HUES64 (cell line): ENCODE results near the gene RPL28.
A peak's percentile ranks its signal among the peaks of the same experiment; 100 is the strongest.
"Not testable (repeated sequence)": the region's sequence is repeated elsewhere in the genome, so short reads cannot be mapped to it uniquely, and the experiment has no call there.

Experiments used
- H3K27ac ChIP-seq: 2 replicates; pipeline ENCODE4 v1.7.0; 2013; ENCODE audit warnings: low read depth, low read length, inconsistent platforms
- H3K27me3 ChIP-seq: 2 replicates; pipeline ENCODE4 v1.6.1; 2013; ENCODE audit warnings: mild to moderate bottlenecking, low read length; ENCODE audit not compliant: insufficient read depth
- H3K36me3 ChIP-seq: 2 replicates; pipeline ENCODE4 v1.6.1; 2013; ENCODE audit warnings: mild to moderate bottlenecking, low read length; ENCODE audit not compliant: insufficient read depth
- H3K4me1 ChIP-seq: 2 replicates; pipeline ENCODE4 v1.6.1; 2013; ENCODE audit warnings: mild to moderate bottlenecking, low read length, moderate library complexity; ENCODE audit not compliant: insufficient read depth
- H3K4me3 ChIP-seq: 2 replicates; pipeline ENCODE4 v1.5.1; 2013; ENCODE audit warnings: mild to moderate bottlenecking, low read length, moderate library complexity
- H3K9ac ChIP-seq: 2 replicates; pipeline ENCODE4 v1.6.1; 2013; ENCODE audit warnings: mild to moderate bottlenecking, low read depth, low read length
- H3K9me3 ChIP-seq: 2 replicates; pipeline ENCODE4 v1.6.1; 2013; ENCODE audit warnings: low read depth, low read length; ENCODE audit not compliant: insufficient read depth
- whole genome bisulfite sequencing: fragments of 150-250, 120-280 bp; methylation state at CpG from one replicate; pipeline ENCODE4 v1.1.7; 2013; ENCODE audit warnings: missing lambda C conversion rate; 5-methylcytosine and 5-hydroxymethylcytosine counted together

RPL28 gene

GRCh38 chr19:55389386-55390317 is 3.9 kb downstream of the RPL28 start:
- H3K27me3 ChIP-seq: no peaks in the 10 kb centered on the region
- H3K36me3 ChIP-seq: peaks cover 42% of the 10 kb centered on the region
- WGBS: 84% methylated on average over 21 of the region's 21 CpGs
- H3K27ac ChIP-seq: no peak overlapping the region; the same call in 1 of the 2 replicates
- H3K9ac ChIP-seq: no peak overlapping the region
- H3K4me3 ChIP-seq: no peak overlapping the region
- H3K4me1 ChIP-seq: peaks cover 18% of the 10 kb centered on the region
- no peaks in the 10 kb centered on the region for H3K9me3 ChIP-seq

- H3K36me3 ChIP-seq: peaks cover 42% of the 10 kb centered on the region
- H3K27me3 ChIP-seq: no peaks in the 10 kb centered on the region
- H3K9ac ChIP-seq: no peak overlapping the region
- H3K4me3 ChIP-seq: no peak overlapping the region
- no peak overlapping the region for H3K27ac ChIP-seq
- peaks cover 16% of the 10 kb centered on the region for H3K4me1 ChIP-seq
- WGBS: 52% methylated on average over 6 of the region's 7 CpGs
- no peaks in the 10 kb centered on the region for H3K9me3 ChIP-seq
Measured at GRCh38 chr19:55390461-55390880, 4.7 kb downstream of the RPL28 start.

GRCh38 chr19:55391191-55391670 is 5.5 kb downstream of the RPL28 start:
- H3K36me3 ChIP-seq: peaks cover 42% of the 10 kb centered on the region

GRCh38 chr19:55391702-55392615 is 6.2 kb downstream of the RPL28 start:
- H3K36me3 ChIP-seq: peaks cover 35% of the 10 kb centered on the region
- H3K9me3 ChIP-seq: no peaks in the 10 kb centered on the region
- H3K9ac ChIP-seq: no peak overlapping the region
- no peak overlapping the region for H3K4me3 ChIP-seq
- H3K4me1 ChIP-seq: peaks cover 15% of the 10 kb centered on the region
- 35% methylated on average over 18 of the region's 18 CpGs for WGBS
- no peaks in the 10 kb centered on the region for H3K27me3 ChIP-seq
- H3K27ac ChIP-seq: peak overlapping the region; percentile 92; the same call in 1 of the 2 replicates

More at GRCh38 chr19:55391191-55391670, 5.5 kb downstream of the RPL28 start:
- Histone ChIP-seq H3K27ac (no peak overlapping the region), H3K4me1 (peaks cover 16% of the 10 kb centered on the region), H3K9me3 (no peaks in the 10 kb centered on the region), H3K9ac (no peak overlapping the region), H3K4me3 (no peak overlapping the region), H3K27me3 (no peaks in the 10 kb centered on the region)
- WGBS: 90% methylated on average over 12 of the region's 12 CpGs

- Histone ChIP-seq H3K9ac (peak overlapping the region; percentile 49; the same call in 1 of the 2 replicates), H3K4me1 (peaks cover 8% of the 10 kb centered on the region), H3K9me3 (no peaks in the 10 kb centered on the region), H3K27me3 (no peaks in the 10 kb centered on the region), H3K36me3 (peaks cover 24% of the 10 kb centered on the region), H3K4me3 (no peak overlapping the region), H3K27ac (peak overlapping the region; percentile 92)
- WGBS: 24% methylated on average over 18 of the region's 18 CpGs
Measured at GRCh38 chr19:55392820-55393761, 7.4 kb downstream of the RPL28 start.

- 91% methylated on average over 12 of the region's 12 CpGs for WGBS
- Histone ChIP-seq H3K9me3 (no peaks in the 10 kb centered on the region), H3K27me3 (no peaks in the 10 kb centered on the region), H3K9ac (no peak overlapping the region), H3K4me3 (no peak overlapping the region), H3K4me1 (peaks cover under 1% of the 10 kb centered on the region; the same call in 1 of the 2 replicates), H3K27ac (no peak overlapping the region), H3K36me3 (peaks cover 26% of the 10 kb centered on the region)
Measured at GRCh38 chr19:55398200-55398925, 12.6 kb downstream of the RPL28 start.

GRCh38 chr19:55400281-55401087 is 14.8 kb downstream of the RPL28 start:
- H3K36me3 ChIP-seq: peaks cover 42% of the 10 kb centered on the region
- H3K4me1 ChIP-seq: 0 out of 2 replicates have a peak, but pooled peaks cover under 1% of the 10 kb centered on the region
- peak overlapping the region; percentile 64; the same call in 1 of the 2 replicates for H3K27ac ChIP-seq
- H3K9ac ChIP-seq: no peak overlapping the region
- no peaks in the 10 kb centered on the region for H3K9me3 ChIP-seq
- H3K4me3 ChIP-seq: no peak overlapping the region
- WGBS: 93% methylated on average over 14 of the region's 14 CpGs
- H3K27me3 ChIP-seq: no peaks in the 10 kb centered on the region

- H3K4me3 ChIP-seq, H3K9me3 ChIP-seq, H3K9ac ChIP-seq, H3K4me1 ChIP-seq, H3K27me3 ChIP-seq, H3K27ac ChIP-seq: not testable (repeated sequence)
- peaks cover 51% of the 10 kb centered on the region for H3K36me3 ChIP-seq
- 93% methylated on average over 14 of the region's 28 CpGs for WGBS
Measured at GRCh38 chr19:55401390-55401789, 15.7 kb downstream of the RPL28 start.

GRCh38 chr19:55402509-55402908 is 16.8 kb downstream of the RPL28 start:
- H3K4me1 ChIP-seq: peaks cover 12% of the 10 kb centered on the region
- H3K27ac ChIP-seq: no peak overlapping the region; the same call in 1 of the 2 replicates
- no peaks in the 10 kb centered on the region for H3K27me3 ChIP-seq
- 100% methylated on average over 1 of the region's 2 CpGs for WGBS
- no peak overlapping the region for H3K4me3 ChIP-seq
- no peaks in the 10 kb centered on the region for H3K9me3 ChIP-seq
- H3K36me3 ChIP-seq: peaks cover 56% of the 10 kb centered on the region
- H3K9ac ChIP-seq: no peak overlapping the region
